HG02943 (cell line): ENCODE results near the gene MYO7A.

ENCODE experiments used
- ATAC-seq: cut with Tn5 transposase; IDR thresholded peaks from one replicate; pipeline ENCODE4 v1.9.1; 2021; ENCODE audit warnings: mild to moderate bottlenecking, low read depth, moderate library complexity; ENCODE audit not compliant: unreplicated experiment

The MYO7A gene

GRCh38 chr11:77127920-77128691 is at the start of gene MYO7A:
Gene MYO7A (plus strand): TSS chr11:77128246. CDS start chr11:77130635, 2,389 bp downstream.
- no peak for ATAC-seq

GRCh38 chr11:77079666-77080065 is 48.4 kb upstream of the MYO7A start:
- ATAC-seq: no peak

GRCh38 chr11:77080643-77081210 is 47.3 kb upstream of the MYO7A start:
- ATAC-seq: no peak

- no peak for ATAC-seq
These were observed 46.6 kb upstream of the MYO7A start for GRCh38 chr11:77081381-77081851.

GRCh38 chr11:77081976-77082836 is 45.8 kb upstream of the MYO7A start:
- no peak for ATAC-seq

GRCh38 chr11:77082838-77083565 is 45.0 kb upstream of the MYO7A start:
- no peak for ATAC-seq

- ATAC-seq: no peak
These were observed 44.3 kb upstream of the MYO7A start for GRCh38 chr11:77083566-77084245.

- no peak for ATAC-seq
These were observed 43.4 kb upstream of the MYO7A start for GRCh38 chr11:77084581-77085191.

GRCh38 chr11:77085652-77086051 is 42.4 kb upstream of the MYO7A start:
- no peak for ATAC-seq

GRCh38 chr11:77086521-77087472 is 41.2 kb upstream of the MYO7A start:
- ATAC-seq: no peak

GRCh38 chr11:77087723-77088225 is 40.3 kb upstream of the MYO7A start:
- ATAC-seq: no peak

- ATAC-seq: no peak
These were observed 39.6 kb upstream of the MYO7A start for GRCh38 chr11:77088236-77089003.

GRCh38 chr11:77089004-77089545 is 39.0 kb upstream of the MYO7A start:
- ATAC-seq: no peak

- no peak for ATAC-seq
These were observed 38.0 kb upstream of the MYO7A start for GRCh38 chr11:77090046-77090372.

- ATAC-seq: no peak
These were observed 37.5 kb upstream of the MYO7A start for GRCh38 chr11:77090373-77091111.

- no peak for ATAC-seq
These were observed 36.7 kb upstream of the MYO7A start for GRCh38 chr11:77091146-77091940.
